Measurements from ENCODE around the gene CISH. TPM values are rescaled to one million over a fixed set of nuclear protein-coding genes. Genes with fewer than 3 reads are reported as not detected.

The CISH gene
- total and polyA plus RNA-seq, 9 of the 15 experiments (the other 6 are each of a cell fraction or from before 2014, with no cell fraction given) = 1.7 to 47.7 (median 18.3) TPM

DNA sequence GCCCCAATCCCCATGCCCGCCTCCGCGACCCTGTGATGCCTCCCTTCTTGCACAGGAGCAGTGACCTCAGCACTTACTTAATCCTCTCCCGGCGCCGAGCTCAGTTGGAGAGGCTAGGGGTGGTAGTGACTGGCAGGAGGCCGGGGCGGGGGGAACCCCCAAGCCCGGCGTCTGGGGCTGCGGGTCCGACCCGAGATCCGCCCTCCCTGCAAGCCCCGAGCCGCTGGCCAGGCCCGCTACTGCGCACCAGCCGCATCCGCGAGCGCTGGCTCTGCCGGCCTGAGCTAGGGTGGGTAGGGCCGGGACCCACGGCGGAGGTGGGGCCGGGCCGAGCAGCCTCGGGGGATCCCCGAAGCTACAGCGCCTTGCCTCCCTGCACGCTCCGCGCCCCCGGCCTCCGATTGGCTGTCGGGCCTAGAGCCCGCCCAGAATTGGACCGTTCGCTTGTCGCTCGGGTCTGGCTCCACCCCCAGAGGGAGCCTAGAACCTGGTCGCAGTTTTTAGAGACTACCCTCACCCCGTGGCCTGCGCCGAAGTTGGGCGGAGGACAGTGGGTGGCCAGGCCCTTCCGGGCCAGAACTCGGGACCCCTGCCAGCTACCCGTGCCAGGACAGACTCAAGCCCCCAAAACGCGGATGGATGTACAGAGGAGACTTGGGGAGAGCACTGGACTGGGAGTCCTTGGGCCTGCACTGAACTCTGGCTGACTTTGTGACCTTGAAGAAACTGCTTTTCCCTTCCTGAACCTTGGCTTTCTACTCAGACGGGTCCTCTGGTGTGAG, 44.0 kb downstream of the CISH start, which contains the start of gene C3orf18 (continued):
- TF ChIP-seq MAZ (CRISPR knock-in tag; conservative IDR thresholded peaks at IDR 0.05 in 1 of 2, IDR thresholded peaks at IDR 0.05 in 1 of 2) (peak; percentile 39 to 47; a peak in 2 of 4 replicates), HDAC2 (IDR thresholded peaks at IDR 0.05) (peak; percentile 46), ATF1 (CRISPR knock-in tag; IDR thresholded peaks at IDR 0.05) (no peak), ATF1 (tag; IDR thresholded peaks at IDR 0.05) (peak; percentile 47), MIER1 (IDR thresholded peaks at IDR 0.05; ENCODE audit: low read depth) (peak; percentile 76; the same call in 1 of the 2 replicates), CBX3 (IDR thresholded peaks at IDR 0.05; ENCODE audit: borderline replicate concordance in 1 of 2, low read length in 2 of 2) (no peak; a peak in 1 of 3 replicates)
- TF ChIP-seq, protein P1, sequence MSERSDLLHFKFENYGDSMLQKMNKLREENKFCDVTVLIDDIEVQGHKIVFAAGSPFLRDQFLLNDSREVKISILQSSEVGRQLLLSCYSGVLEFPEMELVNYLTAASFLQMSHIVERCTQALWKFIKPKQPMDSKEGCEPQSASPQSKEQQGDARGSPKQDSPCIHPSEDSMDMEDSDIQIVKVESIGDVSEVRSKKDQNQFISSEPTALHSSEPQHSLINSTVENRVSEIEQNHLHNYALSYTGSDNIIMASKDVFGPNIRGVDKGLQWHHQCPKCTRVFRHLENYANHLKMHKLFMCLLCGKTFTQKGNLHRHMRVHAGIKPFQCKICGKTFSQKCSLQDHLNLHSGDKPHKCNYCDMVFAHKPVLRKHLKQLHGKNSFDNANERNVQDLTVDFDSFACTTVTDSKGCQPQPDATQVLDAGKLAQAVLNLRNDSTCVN (CRISPR knock-in tag; IDR thresholded peaks at IDR 0.05) = no peak
- TF ChIP-seq, protein P2, sequence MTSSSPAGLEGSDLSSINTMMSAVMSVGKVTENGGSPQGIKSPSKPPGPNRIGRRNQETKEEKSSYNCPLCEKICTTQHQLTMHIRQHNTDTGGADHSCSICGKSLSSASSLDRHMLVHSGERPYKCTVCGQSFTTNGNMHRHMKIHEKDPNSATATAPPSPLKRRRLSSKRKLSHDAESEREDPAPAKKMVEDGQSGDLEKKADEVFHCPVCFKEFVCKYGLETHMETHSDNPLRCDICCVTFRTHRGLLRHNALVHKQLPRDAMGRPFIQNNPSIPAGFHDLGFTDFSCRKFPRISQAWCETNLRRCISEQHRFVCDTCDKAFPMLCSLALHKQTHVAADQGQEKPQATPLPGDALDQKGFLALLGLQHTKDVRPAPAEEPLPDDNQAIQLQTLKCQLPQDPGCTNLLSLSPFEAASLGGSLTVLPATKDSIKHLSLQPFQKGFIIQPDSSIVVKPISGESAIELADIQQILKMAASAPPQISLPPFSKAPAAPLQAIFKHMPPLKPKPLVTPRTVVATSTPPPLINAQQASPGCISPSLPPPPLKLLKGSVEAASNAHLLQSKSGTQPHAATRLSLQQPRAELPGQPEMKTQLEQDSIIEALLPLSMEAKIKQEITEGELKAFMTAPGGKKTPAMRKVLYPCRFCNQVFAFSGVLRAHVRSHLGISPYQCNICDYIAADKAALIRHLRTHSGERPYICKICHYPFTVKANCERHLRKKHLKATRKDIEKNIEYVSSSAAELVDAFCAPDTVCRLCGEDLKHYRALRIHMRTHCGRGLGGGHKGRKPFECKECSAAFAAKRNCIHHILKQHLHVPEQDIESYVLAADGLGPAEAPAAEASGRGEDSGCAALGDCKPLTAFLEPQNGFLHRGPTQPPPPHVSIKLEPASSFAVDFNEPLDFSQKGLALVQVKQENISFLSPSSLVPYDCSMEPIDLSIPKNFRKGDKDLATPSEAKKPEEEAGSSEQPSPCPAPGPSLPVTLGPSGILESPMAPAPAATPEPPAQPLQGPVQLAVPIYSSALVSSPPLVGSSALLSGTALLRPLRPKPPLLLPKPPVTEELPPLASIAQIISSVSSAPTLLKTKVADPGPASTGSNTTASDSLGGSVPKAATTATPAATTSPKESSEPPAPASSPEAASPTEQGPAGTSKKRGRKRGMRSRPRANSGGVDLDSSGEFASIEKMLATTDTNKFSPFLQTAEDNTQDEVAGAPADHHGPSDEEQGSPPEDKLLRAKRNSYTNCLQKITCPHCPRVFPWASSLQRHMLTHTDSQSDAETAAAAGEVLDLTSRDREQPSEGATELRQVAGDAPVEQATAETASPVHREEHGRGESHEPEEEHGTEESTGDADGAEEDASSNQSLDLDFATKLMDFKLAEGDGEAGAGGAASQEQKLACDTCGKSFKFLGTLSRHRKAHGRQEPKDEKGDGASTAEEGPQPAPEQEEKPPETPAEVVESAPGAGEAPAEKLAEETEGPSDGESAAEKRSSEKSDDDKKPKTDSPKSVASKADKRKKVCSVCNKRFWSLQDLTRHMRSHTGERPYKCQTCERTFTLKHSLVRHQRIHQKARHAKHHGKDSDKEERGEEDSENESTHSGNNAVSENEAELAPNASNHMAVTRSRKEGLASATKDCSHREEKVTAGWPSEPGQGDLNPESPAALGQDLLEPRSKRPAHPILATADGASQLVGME (CRISPR knock-in tag; IDR thresholded peaks at IDR 0.05) = no peak
- TF ChIP-seq, protein P3, sequence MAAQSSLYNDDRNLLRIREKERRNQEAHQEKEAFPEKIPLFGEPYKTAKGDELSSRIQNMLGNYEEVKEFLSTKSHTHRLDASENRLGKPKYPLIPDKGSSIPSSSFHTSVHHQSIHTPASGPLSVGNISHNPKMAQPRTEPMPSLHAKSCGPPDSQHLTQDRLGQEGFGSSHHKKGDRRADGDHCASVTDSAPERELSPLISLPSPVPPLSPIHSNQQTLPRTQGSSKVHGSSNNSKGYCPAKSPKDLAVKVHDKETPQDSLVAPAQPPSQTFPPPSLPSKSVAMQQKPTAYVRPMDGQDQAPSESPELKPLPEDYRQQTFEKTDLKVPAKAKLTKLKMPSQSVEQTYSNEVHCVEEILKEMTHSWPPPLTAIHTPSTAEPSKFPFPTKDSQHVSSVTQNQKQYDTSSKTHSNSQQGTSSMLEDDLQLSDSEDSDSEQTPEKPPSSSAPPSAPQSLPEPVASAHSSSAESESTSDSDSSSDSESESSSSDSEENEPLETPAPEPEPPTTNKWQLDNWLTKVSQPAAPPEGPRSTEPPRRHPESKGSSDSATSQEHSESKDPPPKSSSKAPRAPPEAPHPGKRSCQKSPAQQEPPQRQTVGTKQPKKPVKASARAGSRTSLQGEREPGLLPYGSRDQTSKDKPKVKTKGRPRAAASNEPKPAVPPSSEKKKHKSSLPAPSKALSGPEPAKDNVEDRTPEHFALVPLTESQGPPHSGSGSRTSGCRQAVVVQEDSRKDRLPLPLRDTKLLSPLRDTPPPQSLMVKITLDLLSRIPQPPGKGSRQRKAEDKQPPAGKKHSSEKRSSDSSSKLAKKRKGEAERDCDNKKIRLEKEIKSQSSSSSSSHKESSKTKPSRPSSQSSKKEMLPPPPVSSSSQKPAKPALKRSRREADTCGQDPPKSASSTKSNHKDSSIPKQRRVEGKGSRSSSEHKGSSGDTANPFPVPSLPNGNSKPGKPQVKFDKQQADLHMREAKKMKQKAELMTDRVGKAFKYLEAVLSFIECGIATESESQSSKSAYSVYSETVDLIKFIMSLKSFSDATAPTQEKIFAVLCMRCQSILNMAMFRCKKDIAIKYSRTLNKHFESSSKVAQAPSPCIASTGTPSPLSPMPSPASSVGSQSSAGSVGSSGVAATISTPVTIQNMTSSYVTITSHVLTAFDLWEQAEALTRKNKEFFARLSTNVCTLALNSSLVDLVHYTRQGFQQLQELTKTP (IDR thresholded peaks at IDR 0.05; ENCODE audit: low read depth in 1 of 2, partially characterized antibody in 2 of 2) = no peak
- TF ChIP-seq, protein P4, sequence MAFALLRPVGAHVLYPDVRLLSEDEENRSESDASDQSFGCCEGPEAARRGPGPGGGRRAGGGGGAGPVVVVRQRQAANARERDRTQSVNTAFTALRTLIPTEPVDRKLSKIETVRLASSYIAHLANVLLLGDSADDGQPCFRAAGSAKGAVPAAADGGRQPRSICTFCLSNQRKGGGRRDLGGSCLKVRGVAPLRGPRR (CRISPR knock-in tag; IDR thresholded peaks at IDR 0.05) = no peak

Measured in K562 (cell line).